K562 (cell line): ENCODE results near the gene TCF12. TPM values are rescaled to one million over a fixed set of nuclear protein-coding genes. Genes with fewer than 3 reads are reported as not detected.

ENCODE experiments used
- ATAC-seq: fragments of 200-7000 bp; cut with Tn5 transposase; 3 replicates; pipeline ENCODE4 v1.9.1; 2020; ENCODE audit warnings: moderate library complexity
- BruUV-seq: library from RNA; stranded (reverse); fragments of 400-500 nt; replicated peaks from 2 replicates; lab custom pipeline; 2021; lab: Mats Ljungman, UMichigan
- CTCF ChIA-PET: fragments of 300-600 bp; formaldehyde crosslinking; extraction: SDS; loops from one replicate; lab custom pipeline; 2021; ENCODE audit warnings: low intra/inter-chr PET ratio; lab: Yijun Ruan, JAX
- POLR2A ChIA-PET: fragments of 300-600, 350-650 bp; sonication (Branson Sonifier 250); formaldehyde crosslinking; extraction: SDS; loops from one replicate; lab custom pipeline; 2021; ENCODE audit warnings: antibody characterized with exemption, inconsistent platforms; lab: Yijun Ruan, JAX
- DNase-seq, 4 experiments: peaks; one replicate each; pipeline versions ENCODE4 v3.0.0 to v3.0.0-alpha.2; 2011 to 2018; ENCODE audit warnings: low spot score in 3 of 4, mixed read lengths in 3 of 4; ENCODE audit errors: extremely low read depth in 1 of 4
- FAIRE-seq: peaks from 2 replicates; lab custom pipeline; 2011; peaks lifted over from hg19 to GRCh38; lab: Jason Lieb, UNC
- H2AFZ ChIP-seq: 2 replicates; pipeline ENCODE4 v1.6.0; 2011; ENCODE audit warnings: low read depth, low read length, control low read depth, inconsistent platforms
- H3K27ac ChIP-seq: fragments of 200-600 bp; 3 replicates; pipeline ENCODE4 v1.8.0; 2011; ENCODE audit warnings: low read depth, mild to moderate bottlenecking, control low read depth, inconsistent platforms, low read length, moderate library complexity, mixed read lengths; ENCODE audit errors: extremely low read depth
- H3K27me3 ChIP-seq, 2 experiments: fragments of 300-600 bp in 1 of 2; 2 replicates in 1 of 2; 3 replicates in 1 of 2; pipeline versions ENCODE4 v1.6.0 to v1.8.0; 2011; ENCODE audit warnings: inconsistent platforms in 2 of 2, low read length in 2 of 2, mild to moderate bottlenecking in 1 of 2, mixed read lengths in 1 of 2, moderate library complexity in 1 of 2; ENCODE audit not compliant: control insufficient read depth in 2 of 2, insufficient read depth in 2 of 2
- H3K36me3 ChIP-seq: fragments of 300-600 bp; 3 replicates; pipeline ENCODE4 v1.8.0; 2011; ENCODE audit warnings: mild to moderate bottlenecking, low read length, inconsistent platforms; ENCODE audit not compliant: control insufficient read depth, insufficient read depth
- H3K4me1 ChIP-seq, 2 experiments: fragments of 200-600 bp in 1 of 2; replicated peaks in 1 of 2; 2 replicates in 1 of 2; 3 replicates in 1 of 2; pipeline versions ENCODE4 v1.5.1 to v1.8.0; 2011; ENCODE audit warnings: inconsistent platforms in 2 of 2, low read length in 2 of 2, mild to moderate bottlenecking in 1 of 2, mixed read lengths in 1 of 2, moderate library complexity in 1 of 2; ENCODE audit not compliant: control insufficient read depth in 2 of 2, insufficient read depth in 2 of 2
- H3K4me2 ChIP-seq: 2 replicates; pipeline ENCODE4 v1.6.1; 2011; ENCODE audit warnings: low read length, control low read depth, inconsistent platforms, mixed read lengths; ENCODE audit not compliant: insufficient read depth
- H3K4me3 ChIP-seq: fragments of 200-600 bp; sonication (generic), shearing (Covaris generic); 2 replicates; pipeline ENCODE4 v1.5.1; 2016; ENCODE audit warnings: control low read depth, inconsistent platforms
- H3K79me2 ChIP-seq: fragments of 200-600 bp; 3 replicates; pipeline ENCODE4 v1.8.0; 2011; ENCODE audit warnings: low read length, inconsistent platforms; ENCODE audit not compliant: control insufficient read depth, insufficient read depth
- H3K9ac ChIP-seq, 2 experiments: 2 replicates each; pipeline versions ENCODE4 v1.6.0 to v1.6.1; 2011; ENCODE audit warnings: low read depth in 2 of 2, low read length in 2 of 2, control low read depth in 1 of 2, inconsistent platforms in 1 of 2, mild to moderate bottlenecking in 1 of 2, mixed read lengths in 1 of 2; ENCODE audit not compliant: insufficient read depth in 1 of 2
- H3K9me1 ChIP-seq: one replicate; pipeline ENCODE4 v1.6.0; 2011; ENCODE audit warnings: inconsistent platforms, mild to moderate bottlenecking, low read length, moderate library complexity; ENCODE audit not compliant: control insufficient read depth, insufficient read depth
- H3K9me3 ChIP-seq: replicated peaks from 2 replicates; pipeline ENCODE4 v1.5.1; 2011; ENCODE audit warnings: low read depth, low read length, inconsistent platforms; ENCODE audit not compliant: control insufficient read depth, insufficient read depth
- H4K20me1 ChIP-seq: replicated peaks from 2 replicates; pipeline ENCODE4 v1.6.1; 2011; ENCODE audit warnings: low read length, inconsistent platforms, mixed read lengths; ENCODE audit not compliant: control insufficient read depth, insufficient read depth
- HCFC1 ChIP-seq: IDR thresholded peaks from 2 replicates; pipeline ENCODE4 v1.6.1; 2012; ENCODE audit warnings: low read depth, low read length, improper control_type of control experiment
- MEF2D ChIP-seq: conservative IDR thresholded peaks from 2 replicates; pipeline ENCODE4 v1.6.1; 2016; ENCODE audit warnings: low read depth, missing genetic modification characterization, missing compliant biosample characterization
- NFIX ChIP-seq: fragments of 250-450 bp; sonication (Bioruptor Pico); IDR thresholded peaks from 2 replicates; pipeline ENCODE4 v1.4.0; 2020; ENCODE audit warnings: low read depth, mild to moderate bottlenecking, moderate library complexity
- SMAD3 ChIP-seq: fragments of 450-650 bp; formaldehyde crosslinking; conservative IDR thresholded peaks from 2 replicates; pipeline ENCODE4 v1.4.0; 2020; ENCODE audit warnings: mild to moderate bottlenecking
- SRSF9 ChIP-seq: fragments of 200-400 bp; formaldehyde crosslinking; IDR thresholded peaks from 2 replicates; pipeline ENCODE4 v1.6.1; 2017; ENCODE audit warnings: low read depth, low read length, borderline replicate concordance
- YBX1 ChIP-seq: fragments of 450-650 bp; IDR thresholded peaks from 2 replicates; pipeline ENCODE4 v1.7.1; 2016; ENCODE audit warnings: mild to moderate bottlenecking
- ZNF644 ChIP-seq: fragments of 200-800 bp; sonication (Bioruptor generic); IDR thresholded peaks from 2 replicates; pipeline ENCODE4 v1.6.1; 2016; ENCODE audit warnings: low read depth, missing genetic modification characterization, missing compliant biosample characterization
- WGBS: fragments of 100-300 bp; shearing (Covaris generic); methylation state at CpG from one replicate; pipeline ENCODE4 v1.1.6; 2016; ENCODE audit warnings: low coverage, mixed read lengths; ENCODE audit not compliant: insufficient coverage; ENCODE audit errors: missing lambda C conversion rate; 5-methylcytosine and 5-hydroxymethylcytosine counted together
- in situ Hi-C: fragments of 300-500 bp; cut with MboI; formaldehyde crosslinking; loops from 4 replicates; pipeline ENCODE4 v1.15.0; 2018; ENCODE audit warnings: inconsistent platforms, mixed read lengths
- intact Hi-C: fragments of 100-400 bp; cut with micrococcal nuclease; formaldehyde crosslinking; loops from 2 replicates; pipeline ENCODE4 v1.14.2; 2022
- polyA plus RNA-seq, 8 experiments: library from polyadenylated mRNA; depleted of rRNA in 4 of 8; stranded (reverse) in 5 of 8; unstranded in 3 of 8; fragments of >200 nt; fragmentation: Nextera tagmentation in 2 of 8; fragmentation: Illumina TruSeq in 1 of 8; extraction: Ambion mirVana in 2 of 8; extraction: Trizol in 1 of 8; gene quantifications; 2 replicates each; pipeline versions ENCODE4 v1.2.1 to v1.2.3, GENCODE V29; 2011 to 2014; ENCODE audit warnings: inconsistent platforms in 1 of 8, missing spikeins in 1 of 8
- total RNA-seq, 7 experiments: library from RNA; depleted of rRNA in 6 of 7; stranded (reverse); fragments of >200 nt in 6 of 7; fragmentation: Illumina TruSeq in 2 of 7; extraction: Trizol in 2 of 7; gene quantifications; 2 replicates each; pipeline versions ENCODE4 v1.2.1 to v1.2.3, GENCODE V29; 2011 to 2021; ENCODE audit warnings: low replicate concordance in 1 of 7
- TF ChIP-seq, protein P1 (sequence below): sonication (generic); formaldehyde crosslinking; IDR thresholded peaks from 2 replicates; pipeline ENCODE4 v1.8.0; 2022; ENCODE audit warnings: mild to moderate bottlenecking, missing genetic modification reagents
- TF ChIP-seq, protein P2 (sequence below), 2 experiments: fragments of 450-650 bp in 1 of 2; IDR thresholded peaks; 2 replicates each; pipeline ENCODE4 v1.6.1; 2011 to 2017; ENCODE audit warnings: low read depth in 2 of 2, antibody characterized with exemption in 1 of 2, borderline replicate concordance in 1 of 2, low read length in 1 of 2, mild to moderate bottlenecking in 1 of 2, mixed read lengths in 1 of 2; ENCODE audit not compliant: control insufficient read depth in 1 of 2

Gene TCF12
- total and polyA plus RNA-seq, 9 of the 15 experiments (the other 6 are each of a cell fraction or from before 2014, with no cell fraction given): 10.5 to 132 (median 52.9) TPM

DNA sequence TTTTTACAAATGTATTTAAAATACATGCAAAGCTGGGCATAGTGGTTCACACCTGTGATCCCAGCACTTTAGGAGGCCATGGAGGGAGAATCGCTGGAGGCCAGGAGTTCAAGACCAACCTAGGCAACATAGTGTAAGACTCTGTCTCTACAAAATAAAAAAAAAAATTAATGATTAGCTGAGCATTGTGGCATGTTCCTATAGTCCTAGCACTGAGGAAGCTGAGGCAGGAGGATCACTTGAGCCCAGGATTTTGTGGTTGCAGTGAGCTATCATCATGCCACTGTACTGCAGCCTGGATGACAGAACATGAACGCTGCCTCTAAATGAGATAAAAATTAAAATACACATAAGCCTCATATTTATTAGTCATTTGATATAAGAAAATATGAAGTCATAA lies 142.8 kb downstream of the TCF12 start:
- ChIA-PET CTCF (no interaction called here), POLR2A (no interaction called here)
- TF ChIP-seq SRSF9: no peak
- no peak for TF ChIP-seq YBX1
- TF ChIP-seq MEF2D (tag): no peak
- TF ChIP-seq, protein P1, sequence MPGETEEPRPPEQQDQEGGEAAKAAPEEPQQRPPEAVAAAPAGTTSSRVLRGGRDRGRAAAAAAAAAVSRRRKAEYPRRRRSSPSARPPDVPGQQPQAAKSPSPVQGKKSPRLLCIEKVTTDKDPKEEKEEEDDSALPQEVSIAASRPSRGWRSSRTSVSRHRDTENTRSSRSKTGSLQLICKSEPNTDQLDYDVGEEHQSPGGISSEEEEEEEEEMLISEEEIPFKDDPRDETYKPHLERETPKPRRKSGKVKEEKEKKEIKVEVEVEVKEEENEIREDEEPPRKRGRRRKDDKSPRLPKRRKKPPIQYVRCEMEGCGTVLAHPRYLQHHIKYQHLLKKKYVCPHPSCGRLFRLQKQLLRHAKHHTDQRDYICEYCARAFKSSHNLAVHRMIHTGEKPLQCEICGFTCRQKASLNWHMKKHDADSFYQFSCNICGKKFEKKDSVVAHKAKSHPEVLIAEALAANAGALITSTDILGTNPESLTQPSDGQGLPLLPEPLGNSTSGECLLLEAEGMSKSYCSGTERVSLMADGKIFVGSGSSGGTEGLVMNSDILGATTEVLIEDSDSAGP: no peak
- TF ChIP-seq ZNF644 (tag): no peak
- TF ChIP-seq HCFC1: no peak
- TF ChIP-seq NFIX (CRISPR knock-in tag): no peak
- TF ChIP-seq, protein P2, sequence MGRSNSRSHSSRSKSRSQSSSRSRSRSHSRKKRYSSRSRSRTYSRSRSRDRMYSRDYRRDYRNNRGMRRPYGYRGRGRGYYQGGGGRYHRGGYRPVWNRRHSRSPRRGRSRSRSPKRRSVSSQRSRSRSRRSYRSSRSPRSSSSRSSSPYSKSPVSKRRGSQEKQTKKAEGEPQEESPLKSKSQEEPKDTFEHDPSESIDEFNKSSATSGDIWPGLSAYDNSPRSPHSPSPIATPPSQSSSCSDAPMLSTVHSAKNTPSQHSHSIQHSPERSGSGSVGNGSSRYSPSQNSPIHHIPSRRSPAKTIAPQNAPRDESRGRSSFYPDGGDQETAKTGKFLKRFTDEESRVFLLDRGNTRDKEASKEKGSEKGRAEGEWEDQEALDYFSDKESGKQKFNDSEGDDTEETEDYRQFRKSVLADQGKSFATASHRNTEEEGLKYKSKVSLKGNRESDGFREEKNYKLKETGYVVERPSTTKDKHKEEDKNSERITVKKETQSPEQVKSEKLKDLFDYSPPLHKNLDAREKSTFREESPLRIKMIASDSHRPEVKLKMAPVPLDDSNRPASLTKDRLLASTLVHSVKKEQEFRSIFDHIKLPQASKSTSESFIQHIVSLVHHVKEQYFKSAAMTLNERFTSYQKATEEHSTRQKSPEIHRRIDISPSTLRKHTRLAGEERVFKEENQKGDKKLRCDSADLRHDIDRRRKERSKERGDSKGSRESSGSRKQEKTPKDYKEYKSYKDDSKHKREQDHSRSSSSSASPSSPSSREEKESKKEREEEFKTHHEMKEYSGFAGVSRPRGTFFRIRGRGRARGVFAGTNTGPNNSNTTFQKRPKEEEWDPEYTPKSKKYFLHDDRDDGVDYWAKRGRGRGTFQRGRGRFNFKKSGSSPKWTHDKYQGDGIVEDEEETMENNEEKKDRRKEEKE (IDR thresholded peaks at IDR 0.05; ENCODE audit: borderline replicate concordance in 1 of 2, control insufficient read depth in 1 of 2, low read depth in 2 of 2, low read length in 1 of 2): no peak
- TF ChIP-seq SMAD3 (CRISPR knock-in tag): no peak
- WGBS: 81% methylated on average over 2 of the region's 2 CpGs
- H3K4me1 ChIP-seq: no peaks in the 10 kb centered on the region
- no peak overlapping the region for H3K27ac ChIP-seq
- H3K27me3 ChIP-seq: no peaks in the 10 kb centered on the region
- BruUV-seq: no TSS peak
- H2AFZ ChIP-seq: no peak overlapping the region
- no peak for FAIRE-seq
- H3K4me2 ChIP-seq: no peak overlapping the region
- in situ Hi-C loops: no loop called here
- H3K9ac ChIP-seq: no peak overlapping the region
- ATAC-seq: no peak
- intact Hi-C loops: no loop called here
- H3K9me1 ChIP-seq: no peaks in the 10 kb centered on the region
- no peak overlapping the region for H3K4me3 ChIP-seq
- peaks cover 46% of the 10 kb centered on the region for H3K79me2 ChIP-seq
- no peaks in the 10 kb centered on the region for H3K9me3 ChIP-seq
- H4K20me1 ChIP-seq: 0 out of 2 replicates have a peak, but pooled peaks cover 3% of the 10 kb centered on the region
- peaks cover 5% of the 10 kb centered on the region; the same call in 2 of the 3 replicates for H3K36me3 ChIP-seq
- no peak for DNase-seq
